Activated T-helper 9 cell treated with anti-CD3 and anti-CD28 coated beads, Interleukin-2, amount 50 U/mL, for 16 hours (primary cell): ENCODE measurements around the gene AKAP1.

Experiments used
- DNase-seq: peaks from one replicate; pipeline ENCODE4 v3.0.0-alpha.2; 2020; ENCODE audit warnings: low read depth

AKAP1 gene

GRCh38 chr17:57105591-57105990 lies 20.5 kb downstream of the AKAP1 start:
- no peak for DNase-seq

DNA sequence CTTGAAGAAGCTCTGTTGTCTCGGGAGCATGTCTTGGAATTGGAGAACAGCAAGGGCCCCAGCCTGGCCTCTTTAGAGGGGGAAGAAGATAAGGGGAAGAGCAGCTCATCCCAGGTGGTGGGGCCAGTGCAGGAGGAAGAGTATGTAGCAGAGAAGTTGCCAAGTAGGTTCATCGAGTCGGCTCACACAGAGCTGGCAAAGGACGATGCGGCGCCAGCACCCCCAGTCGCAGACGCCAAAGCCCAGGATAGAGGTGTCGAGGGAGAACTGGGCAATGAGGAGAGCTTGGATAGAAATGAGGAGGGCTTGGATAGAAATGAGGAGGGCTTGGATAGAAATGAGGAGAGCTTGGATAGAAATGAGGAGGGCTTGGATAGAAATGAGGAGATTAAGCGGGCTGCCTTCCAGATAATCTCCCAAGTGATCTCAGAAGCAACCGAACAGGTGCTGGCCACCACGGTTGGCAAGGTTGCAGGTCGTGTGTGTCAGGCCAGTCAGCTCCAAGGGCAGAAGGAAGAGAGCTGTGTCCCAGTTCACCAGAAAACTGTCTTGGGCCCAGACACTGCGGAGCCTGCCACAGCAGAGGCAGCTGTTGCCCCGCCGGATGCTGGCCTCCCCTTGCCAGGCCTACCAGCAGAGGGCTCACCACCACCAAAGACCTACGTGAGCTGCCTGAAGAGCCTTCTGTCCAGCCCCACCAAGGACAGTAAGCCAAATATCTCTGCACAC lies 21.2 kb downstream of the AKAP1 start:
- no peak for DNase-seq

- no peak for DNase-seq
Measured at GRCh38 chr17:57106836-57107497, 21.9 kb downstream of the AKAP1 start.

- no peak for DNase-seq
Measured at GRCh38 chr17:57107498-57108101, 22.6 kb downstream of the AKAP1 start.

- no peak for DNase-seq
Measured at GRCh38 chr17:57108671-57109392, 23.8 kb downstream of the AKAP1 start.

DNA sequence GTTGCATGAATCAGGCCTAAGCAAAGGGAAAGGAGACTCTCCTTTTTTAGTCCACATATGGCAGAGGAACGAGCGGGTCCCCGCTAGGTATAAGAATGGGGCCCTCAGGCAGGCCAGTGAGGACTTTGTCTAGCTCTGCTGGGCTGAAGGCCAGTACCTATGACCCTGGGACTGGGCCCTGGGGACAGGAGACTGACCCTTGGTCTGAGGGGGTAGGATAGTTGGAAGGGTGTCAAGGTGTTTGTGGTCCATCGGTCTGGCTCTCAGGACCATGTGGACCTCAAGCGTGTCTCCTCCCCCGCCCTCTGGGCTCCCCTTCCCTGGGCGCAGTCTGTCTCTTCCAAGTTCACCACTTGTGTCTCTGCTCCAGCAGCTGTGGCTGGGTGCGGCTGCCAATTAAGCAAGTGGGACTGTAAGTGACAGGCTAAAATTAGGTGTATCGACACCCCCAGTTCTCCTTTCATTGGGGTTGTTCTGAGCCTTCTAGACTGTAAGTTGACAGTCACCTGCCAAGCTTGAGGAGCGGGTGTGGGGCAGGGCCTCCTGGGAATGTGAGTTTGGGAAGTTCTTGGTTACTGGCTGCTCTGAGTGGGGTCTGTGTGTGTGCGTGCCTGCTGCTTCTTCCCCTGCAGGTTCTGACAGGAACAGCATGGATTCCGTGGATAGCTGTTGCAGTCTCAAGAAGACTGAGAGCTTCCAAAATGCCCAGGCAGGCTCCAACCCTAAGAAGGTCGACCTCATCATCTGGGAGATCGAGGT lies 24.5 kb downstream of the AKAP1 start:
- DNase-seq: no peak

GRCh38 chr17:57110152-57110542 lies 25.1 kb downstream of the AKAP1 start:
- no peak for DNase-seq

DNA sequence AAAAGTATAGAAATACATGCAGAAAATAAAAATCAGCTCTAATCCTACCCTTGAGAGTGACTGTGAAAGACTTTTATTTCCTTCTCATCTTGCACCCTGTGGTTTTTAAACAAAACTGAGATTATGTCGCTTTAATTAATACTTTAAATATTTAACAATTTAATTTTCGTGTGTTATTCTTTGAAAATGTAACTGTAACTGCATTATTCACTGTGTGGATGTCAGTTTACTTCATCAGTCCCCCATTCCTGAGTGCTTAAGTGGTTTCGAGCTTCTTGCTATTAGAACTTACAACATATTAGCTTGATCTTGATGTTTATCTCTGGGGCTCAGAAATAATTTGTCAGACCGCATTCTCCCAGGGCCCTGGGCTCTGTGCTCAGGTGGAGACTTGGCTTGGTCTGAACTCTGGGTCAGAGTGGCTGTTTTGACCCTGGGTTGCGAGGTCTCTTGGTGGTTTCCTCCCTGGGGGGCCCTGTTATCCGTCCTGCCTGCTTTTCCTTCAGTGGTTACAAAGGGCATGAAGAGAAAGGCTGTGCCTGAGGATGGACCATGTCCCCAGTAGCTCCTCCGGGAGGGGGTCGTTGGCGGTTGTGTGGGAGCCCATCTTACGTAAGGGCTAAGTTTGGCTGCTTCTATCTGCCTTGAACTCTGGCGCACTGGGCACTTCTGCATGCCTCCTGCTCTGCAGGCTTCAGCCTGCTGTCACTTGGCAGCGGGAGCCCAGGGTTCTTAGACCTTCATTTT lies 25.7 kb downstream of the AKAP1 start:
- no peak for DNase-seq

GRCh38 chr17:57111386-57111785 lies 26.3 kb downstream of the AKAP1 start:
- no peak for DNase-seq

- no peak for DNase-seq
Measured at GRCh38 chr17:57113011-57113410, 28.0 kb downstream of the AKAP1 start.

- DNase-seq: no peak
Measured at GRCh38 chr17:57113656-57114055, 28.6 kb downstream of the AKAP1 start.

GRCh38 chr17:57114085-57114673 lies 29.1 kb downstream of the AKAP1 start:
- peak; percentile 43 for DNase-seq

DNA sequence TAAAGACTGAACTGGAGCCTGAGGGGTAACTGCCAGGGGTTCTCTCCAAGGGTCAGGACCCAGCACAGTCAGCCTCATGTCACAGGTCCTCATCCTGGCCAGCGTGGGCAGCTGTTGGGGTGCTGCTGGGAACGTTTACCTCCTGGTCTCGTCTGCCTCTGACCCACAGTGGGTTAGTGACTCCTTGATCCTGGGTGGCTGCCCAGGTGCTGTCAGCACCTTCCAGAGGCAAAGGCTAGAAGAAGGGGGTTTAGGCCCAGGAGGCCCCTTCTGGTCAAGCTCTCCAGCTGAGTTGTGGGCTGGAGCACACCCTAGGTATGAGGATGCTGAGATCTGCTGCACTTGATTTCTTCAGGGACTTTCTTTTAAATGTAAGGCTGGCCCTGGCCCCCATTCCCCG lies 30.3 kb downstream of the AKAP1 start:
- no peak for DNase-seq

- DNase-seq: no peak
Measured at GRCh38 chr17:57115916-57116315, 30.9 kb downstream of the AKAP1 start.

DNA sequence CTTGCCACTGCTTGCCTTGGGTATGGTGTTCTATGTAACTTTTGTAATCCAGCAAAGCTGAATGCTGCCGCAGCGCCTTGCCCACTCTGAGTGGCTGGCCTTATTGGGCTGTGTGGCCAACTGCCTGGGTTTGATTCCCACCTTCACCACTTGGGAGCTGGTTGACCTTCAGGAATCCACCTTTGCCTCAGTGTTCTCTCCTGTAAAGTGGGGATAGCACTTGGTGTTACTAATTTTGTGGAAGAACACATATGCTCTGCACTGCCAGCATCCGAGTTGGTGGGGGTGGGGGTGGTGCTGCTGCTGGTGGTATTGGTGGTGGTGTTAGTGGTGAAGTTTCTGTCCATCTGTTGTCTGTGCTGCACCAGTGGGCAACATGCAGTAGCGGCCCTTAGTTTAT lies 32.8 kb downstream of the AKAP1 start:
- DNase-seq: no peak

DNA sequence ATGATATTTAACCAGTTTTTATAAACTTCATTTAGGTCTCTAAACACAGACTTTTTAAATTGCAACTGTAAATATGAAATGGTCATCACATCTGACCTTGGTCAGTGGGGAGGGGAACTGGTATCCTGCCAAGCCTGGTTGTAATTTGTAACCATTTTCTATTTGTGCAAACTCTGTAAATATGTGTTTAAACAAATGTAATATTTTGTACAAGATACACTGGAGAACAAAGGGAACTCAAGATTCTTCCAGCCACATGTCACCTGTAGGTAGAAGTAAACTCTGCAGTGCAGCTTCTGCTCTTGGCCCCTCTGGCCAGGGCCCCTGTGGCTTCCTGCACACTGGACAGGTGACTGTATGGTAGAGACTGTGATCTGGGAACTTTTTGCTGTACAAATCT lies 35.8 kb downstream of the AKAP1 start:
- no peak for DNase-seq

GRCh38 chr17:57121308-57122042 lies 36.4 kb downstream of the AKAP1 start:
- DNase-seq: no peak

GRCh38 chr17:57124053-57124452 lies 39.0 kb downstream of the AKAP1 start:
- no peak for DNase-seq

DNA sequence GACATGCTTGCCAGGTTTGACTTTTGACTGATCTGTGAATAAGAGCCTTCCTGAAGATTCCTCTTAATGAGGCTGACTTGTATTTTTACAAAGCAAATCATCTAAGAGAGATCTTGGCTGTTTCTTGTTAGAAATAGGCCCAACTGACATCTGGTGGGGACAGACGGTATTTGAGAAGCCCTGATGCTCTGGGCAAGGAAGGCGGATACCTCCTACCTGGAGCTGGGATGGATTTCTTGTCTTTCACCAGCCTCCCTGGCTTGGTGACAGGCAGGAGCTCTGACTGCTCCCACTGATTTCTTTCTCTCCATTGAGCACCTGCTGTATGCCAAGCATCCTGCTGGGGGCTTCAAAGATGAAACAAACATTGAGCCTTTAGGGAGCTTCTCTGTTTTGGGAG lies 40.4 kb downstream of the AKAP1 start:
- no peak for DNase-seq

GRCh38 chr17:57125866-57126265 lies 40.8 kb downstream of the AKAP1 start:
- DNase-seq: no peak
